ENCODE measurements around the gene SLC13A3. TPM values are rescaled to one million over a fixed set of nuclear protein-coding genes. Genes with fewer than 3 reads are reported as not detected.

Gene SLC13A3
- total and polyA plus RNA-seq, 4 donors, result 1.5 to 10.7 (median 8.3) TPM

GRCh38 chr20:46573788-46574584 lies 77.3 kb downstream of the SLC13A3 start:
- no peak for DNase-seq (ENCODE audit: low spot score)
- Histone ChIP-seq H3K27me3 (ENCODE audit: control insufficient read depth in 4 of 4, insufficient read depth in 4 of 4, low read length in 3 of 4) (no peaks in the 10 kb centered on the region), H3K9ac (ENCODE audit: low read depth in 1 of 2, low read length in 2 of 2) (no peak overlapping the region), H3K36me3 (ENCODE audit: control insufficient read depth in 4 of 4, insufficient read depth in 3 of 4, low read depth in 1 of 4, low read length in 3 of 4) (no peaks in the 10 kb centered on the region), H3K4me1 (ENCODE audit: control insufficient read depth in 4 of 4, insufficient read depth in 4 of 4, low read length in 3 of 4) (no peaks in the 10 kb centered on the region), H3K4me3 (ENCODE audit: low read depth in 1 of 3, low read length in 3 of 3) (no peak overlapping the region), H3K9me3 (ENCODE audit: control insufficient read depth in 4 of 4, low read length in 3 of 4) (no peaks in the 10 kb centered on the region), H3K27ac (ENCODE audit: low read depth in 1 of 2, low read length in 2 of 2) (no peak overlapping the region)
- TF ChIP-seq MAX (IDR thresholded peaks at IDR 0.05) (no peak), GABPA (IDR thresholded peaks at IDR 0.05 in 1 of 2, conservative IDR thresholded peaks at IDR 0.05 in 1 of 2) (no peak), FOXA1 (IDR thresholded peaks at IDR 0.05) (no peak), ZBTB33 (IDR thresholded peaks at IDR 0.05) (no peak), CTCF (IDR thresholded peaks at IDR 0.05; ENCODE audit: low read depth, low read length, missing input control) (no peak)
- 77% methylated on average over 19 of the region's 19 CpGs for WGBS

GRCh38 chr20:46573234-46573633 lies 78.0 kb downstream of the SLC13A3 start:
- DNase-seq (ENCODE audit: low spot score), result no peak
- Histone ChIP-seq H3K9me3 (ENCODE audit: control insufficient read depth in 4 of 4, low read length in 3 of 4) (no peaks in the 10 kb centered on the region), H3K4me3 (ENCODE audit: low read depth in 1 of 3, low read length in 3 of 3) (no peak overlapping the region), H3K36me3 (ENCODE audit: control insufficient read depth in 4 of 4, insufficient read depth in 3 of 4, low read depth in 1 of 4, low read length in 3 of 4) (no peaks in the 10 kb centered on the region), H3K4me1 (ENCODE audit: control insufficient read depth in 4 of 4, insufficient read depth in 4 of 4, low read length in 3 of 4) (peaks cover 0 to 7% (median 5%) of the 10 kb centered on the region in 4 donors), H3K9ac (ENCODE audit: low read depth in 1 of 2, low read length in 2 of 2) (no peak overlapping the region), H3K27me3 (ENCODE audit: control insufficient read depth in 4 of 4, insufficient read depth in 4 of 4, low read length in 3 of 4) (no peaks in the 10 kb centered on the region), H3K27ac (ENCODE audit: low read depth in 1 of 2, low read length in 2 of 2) (no peak overlapping the region)
- WGBS, result 69% methylated on average over 6 of the region's 6 CpGs
- peak; percentile 68 for TF ChIP-seq NR2F2 (IDR thresholded peaks at IDR 0.05)
- TF ChIP-seq FOXA1 (IDR thresholded peaks at IDR 0.05), result no peak

- Histone ChIP-seq H3K9me3 (ENCODE audit: control insufficient read depth in 4 of 4, low read length in 3 of 4) (no peaks in the 10 kb centered on the region), H3K27me3 (ENCODE audit: control insufficient read depth in 4 of 4, insufficient read depth in 4 of 4, low read length in 3 of 4) (no peaks in the 10 kb centered on the region), H3K27ac (ENCODE audit: low read depth in 1 of 2, low read length in 2 of 2) (no peak overlapping the region), H3K9ac (ENCODE audit: low read depth in 1 of 2, low read length in 2 of 2) (no peak overlapping the region), H3K4me3 (ENCODE audit: low read depth in 1 of 3, low read length in 3 of 3) (no peak overlapping the region), H3K36me3 (ENCODE audit: control insufficient read depth in 4 of 4, insufficient read depth in 3 of 4, low read depth in 1 of 4, low read length in 3 of 4) (no peaks in the 10 kb centered on the region), H3K4me1 (ENCODE audit: control insufficient read depth in 4 of 4, insufficient read depth in 4 of 4, low read length in 3 of 4) (peaks cover 0 to 7% (median 5%) of the 10 kb centered on the region in 4 donors)
- 92% methylated on average over 3 of the region's 3 CpGs for WGBS
- DNase-seq (ENCODE audit: low spot score), result no peak
- TF ChIP-seq JUND (IDR thresholded peaks at IDR 0.05) (no peak), NR2F2 (IDR thresholded peaks at IDR 0.05) (no peak), CTCF (IDR thresholded peaks at IDR 0.05; ENCODE audit: low read depth, low read length, missing input control) (no peak), RXRA (IDR thresholded peaks at IDR 0.05) (no peak), YY1 (IDR thresholded peaks at IDR 0.05) (no peak), EGR1 (IDR thresholded peaks at IDR 0.05; ENCODE audit: low read depth in 2 of 2) (no peak), ATF3 (IDR thresholded peaks at IDR 0.05) (no peak), HNF4G (IDR thresholded peaks at IDR 0.05) (no peak), HNF4A (conservative IDR thresholded peaks at IDR 0.05) (no peak), FOXA2 (IDR thresholded peaks at IDR 0.05) (no peak), MAX (IDR thresholded peaks at IDR 0.05) (no peak), TAF1 (conservative IDR thresholded peaks at IDR 0.05) (no peak), RAD21 (IDR thresholded peaks at IDR 0.05) (no peak), GABPA (IDR thresholded peaks at IDR 0.05 in 1 of 2, conservative IDR thresholded peaks at IDR 0.05 in 1 of 2) (no peak), SP1 (IDR thresholded peaks at IDR 0.05) (no peak)
These were observed 78.5 kb downstream of the SLC13A3 start for GRCh38 chr20:46572790-46573189.

All from liver (tissue), 9 donors.